NCI-H2196 (cell line): ENCODE results near the gene NETO2.
"Not testable (repeated sequence)": the region's sequence is repeated elsewhere in the genome, so short reads cannot be mapped to it uniquely, and the experiment has no call there.

Experiments
- DNase-seq: peaks from one replicate; lab custom pipeline; 2025; ENCODE audit not compliant: unreplicated experiment; lab: John Stamatoyannopoulos, UW

Gene NETO2

GRCh38 chr16:47136099-47136842 is 7.5 kb downstream of the NETO2 start:
- no peak for DNase-seq

- no peak for DNase-seq
Measured at GRCh38 chr16:47134550-47134949, 9.2 kb downstream of the NETO2 start.

GRCh38 chr16:47132308-47132707 is 11.4 kb downstream of the NETO2 start:
- DNase-seq: no peak

GRCh38 chr16:47129755-47130435 is 13.8 kb downstream of the NETO2 start:
- no peak for DNase-seq

GRCh38 chr16:47127541-47127940 is 16.2 kb downstream of the NETO2 start:
- no peak for DNase-seq

GRCh38 chr16:47125757-47126156 is 18.0 kb downstream of the NETO2 start:
- DNase-seq: no peak

GRCh38 chr16:47113130-47113529 is 30.6 kb downstream of the NETO2 start:
- DNase-seq: no peak

- no peak for DNase-seq
Measured at GRCh38 chr16:47110939-47111338, 32.8 kb downstream of the NETO2 start.

GRCh38 chr16:47109361-47109760 is 34.4 kb downstream of the NETO2 start:
- DNase-seq: no peak

GRCh38 chr16:47102921-47103320 is 40.8 kb downstream of the NETO2 start:
- not testable (repeated sequence) for DNase-seq

GRCh38 chr16:47097154-47097553 is 46.6 kb downstream of the NETO2 start:
- DNase-seq: not testable (repeated sequence)

GRCh38 chr16:47096297-47096696 is 47.4 kb downstream of the NETO2 start:
- DNase-seq: no peak

GRCh38 chr16:47084198-47084597 is 59.5 kb downstream of the NETO2 start:
- no peak for DNase-seq

GRCh38 chr16:47082099-47082865 is 61.5 kb downstream of the NETO2 start:
- no peak for DNase-seq

GRCh38 chr16:47081115-47081514 is 62.6 kb downstream of the NETO2 start:
- no peak for DNase-seq

- DNase-seq: no peak
Measured at GRCh38 chr16:47079860-47080259, 63.9 kb downstream of the NETO2 start.

- no peak for DNase-seq
Measured at GRCh38 chr16:47073223-47074155, 70.3 kb downstream of the NETO2 start.

- no peak for DNase-seq
Measured at GRCh38 chr16:47072158-47072557, 71.6 kb downstream of the NETO2 start.

- DNase-seq: no peak
Measured at GRCh38 chr16:47069841-47070584, 73.7 kb downstream of the NETO2 start.

GRCh38 chr16:47069313-47069712 is 74.4 kb downstream of the NETO2 start:
- DNase-seq: no peak
